GM23338 (cell line): Measurements from ENCODE around the gene VPS8. TPM values are rescaled to one million over a fixed set of nuclear protein-coding genes. Genes with fewer than 3 reads are reported as not detected.

ENCODE experiments used
- ATAC-seq: fragments of 200-7000 bp; cut with Tn5 transposase; 3 replicates; pipeline ENCODE4 v1.9.1; 2020
- DNase-seq: peaks from one replicate; pipeline ENCODE4 v3.0.0-alpha.2; 2015; ENCODE audit warnings: low spot score
- H2AFZ ChIP-seq: fragments of 200-600 bp; sonication (generic); 2 replicates; pipeline ENCODE4 v1.8.0; 2016; ENCODE audit warnings: antibody characterized with exemption, mild to moderate bottlenecking, moderate library complexity
- H3F3A ChIP-seq: fragments of 200-600 bp; sonication (generic); replicated peaks from 2 replicates; pipeline ENCODE4 v1.8.0; 2017; ENCODE audit warnings: antibody characterized with exemption, mixed run types, low read depth
- H3K27ac ChIP-seq: fragments of 200-600 bp; sonication (generic); 2 replicates; pipeline ENCODE4 v1.6.1; 2016; ENCODE audit warnings: low read depth
- H3K27me3 ChIP-seq: fragments of 200-600 bp; sonication (generic); 2 replicates; pipeline ENCODE4 v1.8.0; 2016; ENCODE audit warnings: mild to moderate bottlenecking, mixed run types, moderate library complexity; ENCODE audit not compliant: insufficient read depth
- H3K36me3 ChIP-seq: fragments of 200-600 bp; sonication (generic); 2 replicates; pipeline ENCODE4 v1.8.0; 2016; ENCODE audit warnings: mild to moderate bottlenecking; ENCODE audit not compliant: insufficient read depth
- H3K4me1 ChIP-seq: fragments of 200-600 bp; sonication (generic); 2 replicates; pipeline ENCODE4 v1.8.0; 2016; ENCODE audit warnings: mild to moderate bottlenecking, moderate library complexity; ENCODE audit not compliant: insufficient read depth
- H3K4me2 ChIP-seq: fragments of 200-600 bp; sonication (generic); 2 replicates; pipeline ENCODE4 v1.7.1; 2017; ENCODE audit warnings: mixed run types
- H3K4me3 ChIP-seq: fragments of 200-600 bp; sonication (generic); 2 replicates; pipeline ENCODE4 v1.6.1; 2016; ENCODE audit warnings: mixed run types
- H3K79me2 ChIP-seq: fragments of 200-600 bp; sonication (generic); replicated peaks from 2 replicates; pipeline ENCODE4 v1.8.0; 2017; ENCODE audit warnings: mild to moderate bottlenecking; ENCODE audit not compliant: insufficient read depth
- H3K9me2 ChIP-seq: fragments of 200-600 bp; sonication (generic); 2 replicates; pipeline ENCODE4 v1.8.0; 2017; ENCODE audit not compliant: insufficient read depth
- H4K20me1 ChIP-seq: fragments of 200-600 bp; sonication (generic); replicated peaks from 2 replicates; pipeline ENCODE4 v1.8.0; 2017; ENCODE audit warnings: mild to moderate bottlenecking; ENCODE audit not compliant: insufficient read depth
- H3K27ac Mint-ChIP-seq: 2 replicates; pipeline ENCODE4 v1.8.0; 2020; ENCODE audit warnings: inconsistent platforms, mild to moderate bottlenecking, moderate library complexity, mixed read lengths
- H3K27me3 Mint-ChIP-seq: 3 replicates; pipeline ENCODE4 v1.8.0; 2022; ENCODE audit warnings: low read depth, mild to moderate bottlenecking, moderate library complexity, mixed read lengths, inconsistent platforms; ENCODE audit not compliant: insufficient read depth, poor library complexity
- H3K36me3 Mint-ChIP-seq: 3 replicates; pipeline ENCODE4 v1.8.0; 2021; ENCODE audit warnings: low read depth, mild to moderate bottlenecking, inconsistent platforms, moderate library complexity, mixed read lengths
- H3K4me1 Mint-ChIP-seq: 3 replicates; pipeline ENCODE4 v1.8.0; 2020; ENCODE audit warnings: mild to moderate bottlenecking, inconsistent platforms, mixed read lengths
- H3K4me3 Mint-ChIP-seq: 3 replicates; pipeline ENCODE4 v1.8.0; 2021; ENCODE audit warnings: moderate library complexity, mild to moderate bottlenecking, inconsistent platforms, mixed read lengths
- H3K9me3 Mint-ChIP-seq: 3 replicates; pipeline ENCODE4 v1.8.0; 2020; ENCODE audit warnings: moderate library complexity, mild to moderate bottlenecking, inconsistent platforms, mixed read lengths
- CREB1 ChIP-seq: fragments of 250-450 bp; sonication (Bioruptor Pico); IDR thresholded peaks from 2 replicates; pipeline ENCODE4 v1.5.0; 2020; ENCODE audit warnings: low read depth, mild to moderate bottlenecking, moderate library complexity
- EZH2 ChIP-seq: fragments of 200-600 bp; sonication (generic); IDR thresholded peaks from one replicate; pipeline ENCODE4 v1.8.0; 2017; ENCODE audit warnings: antibody characterized with exemption, mild to moderate bottlenecking, low read depth; ENCODE audit not compliant: unreplicated experiment
- JUNB ChIP-seq: IDR thresholded peaks from one replicate; pipeline ENCODE4 v1.6.1; 2016; ENCODE audit warnings: antibody characterized with exemption; ENCODE audit not compliant: unreplicated experiment
- POLR2AphosphoS5 ChIP-seq: IDR thresholded peaks from 2 replicates; pipeline ENCODE4 v1.6.1; 2016; ENCODE audit warnings: antibody characterized with exemption, low read depth
- STAT1 ChIP-seq: IDR thresholded peaks from one replicate; pipeline ENCODE4 v1.6.1; 2016; ENCODE audit warnings: antibody characterized with exemption; ENCODE audit not compliant: unreplicated experiment
- ZNF114 ChIP-seq: fragments of 250-450 bp; sonication (Bioruptor Pico); IDR thresholded peaks from 2 replicates; pipeline ENCODE4 v1.5.0; 2020; ENCODE audit warnings: mild to moderate bottlenecking, moderate library complexity
- polyA plus RNA-seq: library from polyadenylated mRNA; unstranded; fragments of >200 nt; fragmentation: Nextera tagmentation; extraction: Ambion mirVana; gene quantifications from 2 replicates; pipeline ENCODE4 v1.2.1, GENCODE V29; 2016
- total RNA-seq: library from RNA; depleted of rRNA; stranded (reverse); fragments of >200 nt; shearing (Covaris generic); gene quantifications from 2 replicates; pipeline ENCODE4 v1.2.3, GENCODE V29; 2014
- TF ChIP-seq, protein P1 (sequence below): IDR thresholded peaks from 2 replicates; pipeline ENCODE4 v1.6.1; 2016; ENCODE audit warnings: antibody characterized with exemption
- TF ChIP-seq, protein P2 (sequence below): IDR thresholded peaks from one replicate; pipeline ENCODE4 v1.6.1; 2018; ENCODE audit warnings: antibody characterized with exemption; ENCODE audit not compliant: unreplicated experiment
- TF ChIP-seq, protein P3 (sequence below), 2 experiments: fragments of 200-600 bp in 1 of 2; sonication (generic) in 1 of 2; conservative IDR thresholded peaks; 2 replicates each; pipeline versions ENCODE4 v1.5.1 to v1.6.1; 2016 to 2017; ENCODE audit warnings: antibody characterized with exemption in 2 of 2, low read depth in 2 of 2, mild to moderate bottlenecking in 2 of 2, moderate library complexity in 1 of 2

Gene VPS8
- total and polyA plus RNA-seq, 2 experiments from 2014 or later: 17.3 to 45.5 TPM

DNA sequence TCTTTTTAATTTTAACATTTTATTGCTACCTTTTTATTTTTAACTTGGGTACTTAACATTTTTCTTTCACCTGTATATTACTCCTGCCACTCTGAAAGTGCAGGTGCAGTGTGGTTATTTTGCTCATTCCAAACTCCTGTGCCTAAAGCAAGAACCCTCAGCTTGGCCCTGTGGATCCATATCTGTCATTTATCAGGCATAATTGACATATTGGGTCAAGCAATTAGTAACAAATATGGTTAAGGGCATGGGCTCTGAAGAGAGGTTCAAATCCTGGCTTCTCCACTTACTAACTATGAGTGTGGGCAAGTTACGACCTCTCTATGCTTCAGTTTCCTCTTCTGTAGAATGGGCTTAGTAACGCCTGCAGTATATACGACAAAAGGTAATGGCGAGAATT lies 9.8 kb upstream of the VPS8 start (continued):
- TF ChIP-seq, protein P1, sequence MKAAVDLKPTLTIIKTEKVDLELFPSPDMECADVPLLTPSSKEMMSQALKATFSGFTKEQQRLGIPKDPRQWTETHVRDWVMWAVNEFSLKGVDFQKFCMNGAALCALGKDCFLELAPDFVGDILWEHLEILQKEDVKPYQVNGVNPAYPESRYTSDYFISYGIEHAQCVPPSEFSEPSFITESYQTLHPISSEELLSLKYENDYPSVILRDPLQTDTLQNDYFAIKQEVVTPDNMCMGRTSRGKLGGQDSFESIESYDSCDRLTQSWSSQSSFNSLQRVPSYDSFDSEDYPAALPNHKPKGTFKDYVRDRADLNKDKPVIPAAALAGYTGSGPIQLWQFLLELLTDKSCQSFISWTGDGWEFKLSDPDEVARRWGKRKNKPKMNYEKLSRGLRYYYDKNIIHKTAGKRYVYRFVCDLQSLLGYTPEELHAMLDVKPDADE: no peak
- no peak for TF ChIP-seq POLR2AphosphoS5
- TF ChIP-seq STAT1: no peak
- no peak for TF ChIP-seq ZNF114 (CRISPR knock-in tag)
- TF ChIP-seq JUNB: no peak

DNA sequence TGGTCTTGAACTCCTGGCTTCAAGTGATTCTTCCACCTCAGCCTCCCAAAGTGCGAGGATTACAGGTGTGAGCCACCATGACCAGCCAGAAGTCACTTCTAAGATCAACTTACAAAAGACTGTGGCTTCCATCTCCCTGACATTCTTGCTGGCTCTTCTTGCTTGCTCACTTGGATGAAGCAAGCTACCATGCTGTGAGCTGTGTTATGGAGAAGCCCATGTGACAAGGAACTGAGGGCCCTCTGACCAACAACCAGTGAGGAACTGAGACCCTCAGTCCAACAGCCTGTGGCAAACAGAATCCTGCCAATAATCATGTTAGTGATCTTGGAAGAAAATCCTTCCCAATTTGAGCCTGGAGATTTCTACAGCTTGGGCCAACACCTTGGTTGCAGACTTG lies 7.2 kb upstream of the VPS8 start:
- no peaks in the 10 kb centered on the region for H3K36me3 Mint-ChIP-seq
- Histone ChIP-seq H3K9me2 (no peaks in the 10 kb centered on the region), H3F3A (no peaks in the 10 kb centered on the region), H3K4me1 (no peaks in the 10 kb centered on the region), H3K4me3 (no peak overlapping the region), H3K36me3 (no peaks in the 10 kb centered on the region), H3K79me2 (no peaks in the 10 kb centered on the region), H3K27ac (no peak overlapping the region), H3K4me2 (no peak overlapping the region), H4K20me1 (no peaks in the 10 kb centered on the region), H3K27me3 (no peaks in the 10 kb centered on the region), H2AFZ (no peak overlapping the region)
- H3K27me3 Mint-ChIP-seq: peaks cover 4% of the 10 kb centered on the region
- H3K4me1 Mint-ChIP-seq: peaks cover 2% of the 10 kb centered on the region; the same call in 1 of the 3 replicates
- H3K4me3 Mint-ChIP-seq: no peak overlapping the region
- no peak overlapping the region for H3K27ac Mint-ChIP-seq
- TF ChIP-seq JUNB: no peak
- TF ChIP-seq STAT1: no peak
- TF ChIP-seq, protein P2, sequence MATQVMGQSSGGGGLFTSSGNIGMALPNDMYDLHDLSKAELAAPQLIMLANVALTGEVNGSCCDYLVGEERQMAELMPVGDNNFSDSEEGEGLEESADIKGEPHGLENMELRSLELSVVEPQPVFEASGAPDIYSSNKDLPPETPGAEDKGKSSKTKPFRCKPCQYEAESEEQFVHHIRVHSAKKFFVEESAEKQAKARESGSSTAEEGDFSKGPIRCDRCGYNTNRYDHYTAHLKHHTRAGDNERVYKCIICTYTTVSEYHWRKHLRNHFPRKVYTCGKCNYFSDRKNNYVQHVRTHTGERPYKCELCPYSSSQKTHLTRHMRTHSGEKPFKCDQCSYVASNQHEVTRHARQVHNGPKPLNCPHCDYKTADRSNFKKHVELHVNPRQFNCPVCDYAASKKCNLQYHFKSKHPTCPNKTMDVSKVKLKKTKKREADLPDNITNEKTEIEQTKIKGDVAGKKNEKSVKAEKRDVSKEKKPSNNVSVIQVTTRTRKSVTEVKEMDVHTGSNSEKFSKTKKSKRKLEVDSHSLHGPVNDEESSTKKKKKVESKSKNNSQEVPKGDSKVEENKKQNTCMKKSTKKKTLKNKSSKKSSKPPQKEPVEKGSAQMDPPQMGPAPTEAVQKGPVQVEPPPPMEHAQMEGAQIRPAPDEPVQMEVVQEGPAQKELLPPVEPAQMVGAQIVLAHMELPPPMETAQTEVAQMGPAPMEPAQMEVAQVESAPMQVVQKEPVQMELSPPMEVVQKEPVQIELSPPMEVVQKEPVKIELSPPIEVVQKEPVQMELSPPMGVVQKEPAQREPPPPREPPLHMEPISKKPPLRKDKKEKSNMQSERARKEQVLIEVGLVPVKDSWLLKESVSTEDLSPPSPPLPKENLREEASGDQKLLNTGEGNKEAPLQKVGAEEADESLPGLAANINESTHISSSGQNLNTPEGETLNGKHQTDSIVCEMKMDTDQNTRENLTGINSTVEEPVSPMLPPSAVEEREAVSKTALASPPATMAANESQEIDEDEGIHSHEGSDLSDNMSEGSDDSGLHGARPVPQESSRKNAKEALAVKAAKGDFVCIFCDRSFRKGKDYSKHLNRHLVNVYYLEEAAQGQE: no peak
- no peak for TF ChIP-seq CREB1 (CRISPR knock-in tag)
- TF ChIP-seq, protein P3, sequence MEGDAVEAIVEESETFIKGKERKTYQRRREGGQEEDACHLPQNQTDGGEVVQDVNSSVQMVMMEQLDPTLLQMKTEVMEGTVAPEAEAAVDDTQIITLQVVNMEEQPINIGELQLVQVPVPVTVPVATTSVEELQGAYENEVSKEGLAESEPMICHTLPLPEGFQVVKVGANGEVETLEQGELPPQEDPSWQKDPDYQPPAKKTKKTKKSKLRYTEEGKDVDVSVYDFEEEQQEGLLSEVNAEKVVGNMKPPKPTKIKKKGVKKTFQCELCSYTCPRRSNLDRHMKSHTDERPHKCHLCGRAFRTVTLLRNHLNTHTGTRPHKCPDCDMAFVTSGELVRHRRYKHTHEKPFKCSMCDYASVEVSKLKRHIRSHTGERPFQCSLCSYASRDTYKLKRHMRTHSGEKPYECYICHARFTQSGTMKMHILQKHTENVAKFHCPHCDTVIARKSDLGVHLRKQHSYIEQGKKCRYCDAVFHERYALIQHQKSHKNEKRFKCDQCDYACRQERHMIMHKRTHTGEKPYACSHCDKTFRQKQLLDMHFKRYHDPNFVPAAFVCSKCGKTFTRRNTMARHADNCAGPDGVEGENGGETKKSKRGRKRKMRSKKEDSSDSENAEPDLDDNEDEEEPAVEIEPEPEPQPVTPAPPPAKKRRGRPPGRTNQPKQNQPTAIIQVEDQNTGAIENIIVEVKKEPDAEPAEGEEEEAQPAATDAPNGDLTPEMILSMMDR (conservative IDR thresholded peaks at IDR 0.05; ENCODE audit: low read depth in 2 of 2): no peak
- TF ChIP-seq, protein P1: no peak
- no peak for TF ChIP-seq POLR2AphosphoS5
- no peak for TF ChIP-seq EZH2
- no peak for ATAC-seq
- no peaks in the 10 kb centered on the region for H3K9me3 Mint-ChIP-seq
- no peak for DNase-seq
